ENCODE data around the gene MED26.

The MED26 gene

GRCh38 chr19:16581145-16581970 is 46.6 kb downstream of the MED26 start:
- H3K27me3 Mint-ChIP-seq = no peaks in the 10 kb centered on the region
- peak overlapping the region; percentile 74 for H3K27ac Mint-ChIP-seq
- no peaks in the 10 kb centered on the region for H3K9me3 Mint-ChIP-seq
- peaks cover 2% of the 10 kb centered on the region for H3K36me3 Mint-ChIP-seq
- peak overlapping the region; percentile 54 for H3K4me3 Mint-ChIP-seq
- H3K4me1 Mint-ChIP-seq = peaks cover 67% of the 10 kb centered on the region

DNA sequence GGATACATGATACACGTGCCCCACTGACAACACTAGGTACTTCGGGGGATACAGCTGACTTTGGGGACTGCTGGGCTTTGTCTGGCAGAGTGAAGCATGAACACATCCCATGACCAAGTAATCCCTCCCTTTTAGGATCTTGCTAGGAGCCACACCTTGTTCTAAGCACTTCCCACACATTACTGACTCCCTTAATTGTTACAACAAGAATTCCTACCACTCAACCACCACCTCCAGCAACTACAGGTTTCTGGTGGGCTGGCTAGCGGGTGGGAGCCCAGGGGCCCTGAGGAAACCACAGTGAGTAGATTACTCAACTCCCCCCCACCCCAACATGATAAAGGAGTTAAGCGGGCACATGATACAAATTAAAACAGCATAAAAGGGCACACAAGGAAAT is 48.6 kb downstream of the MED26 start:
- Mint-ChIP-seq H3K4me1 (peaks cover 59% of the 10 kb centered on the region), H3K4me3 (no peak overlapping the region), H3K36me3 (peaks cover 4% of the 10 kb centered on the region), H3K27ac (no peak overlapping the region), H3K9me3 (no peaks in the 10 kb centered on the region), H3K27me3 (no peaks in the 10 kb centered on the region)

- H3K27ac Mint-ChIP-seq = peak overlapping the region; percentile 35
- H3K4me1 Mint-ChIP-seq = peaks cover 58% of the 10 kb centered on the region
- H3K27me3 Mint-ChIP-seq = no peaks in the 10 kb centered on the region
- H3K36me3 Mint-ChIP-seq = peaks cover 4% of the 10 kb centered on the region
- no peaks in the 10 kb centered on the region for H3K9me3 Mint-ChIP-seq
- H3K4me3 Mint-ChIP-seq = no peak overlapping the region
Observed at GRCh38 chr19:16577531-16577985, 50.4 kb downstream of the MED26 start.

- peaks cover 56% of the 10 kb centered on the region for H3K4me1 Mint-ChIP-seq
- no peak overlapping the region for H3K4me3 Mint-ChIP-seq
- H3K36me3 Mint-ChIP-seq = peaks cover 4% of the 10 kb centered on the region
- H3K27me3 Mint-ChIP-seq = no peaks in the 10 kb centered on the region
- no peaks in the 10 kb centered on the region for H3K9me3 Mint-ChIP-seq
- no peak overlapping the region for H3K27ac Mint-ChIP-seq
Observed at GRCh38 chr19:16576690-16577530, 51.1 kb downstream of the MED26 start.

DNA sequence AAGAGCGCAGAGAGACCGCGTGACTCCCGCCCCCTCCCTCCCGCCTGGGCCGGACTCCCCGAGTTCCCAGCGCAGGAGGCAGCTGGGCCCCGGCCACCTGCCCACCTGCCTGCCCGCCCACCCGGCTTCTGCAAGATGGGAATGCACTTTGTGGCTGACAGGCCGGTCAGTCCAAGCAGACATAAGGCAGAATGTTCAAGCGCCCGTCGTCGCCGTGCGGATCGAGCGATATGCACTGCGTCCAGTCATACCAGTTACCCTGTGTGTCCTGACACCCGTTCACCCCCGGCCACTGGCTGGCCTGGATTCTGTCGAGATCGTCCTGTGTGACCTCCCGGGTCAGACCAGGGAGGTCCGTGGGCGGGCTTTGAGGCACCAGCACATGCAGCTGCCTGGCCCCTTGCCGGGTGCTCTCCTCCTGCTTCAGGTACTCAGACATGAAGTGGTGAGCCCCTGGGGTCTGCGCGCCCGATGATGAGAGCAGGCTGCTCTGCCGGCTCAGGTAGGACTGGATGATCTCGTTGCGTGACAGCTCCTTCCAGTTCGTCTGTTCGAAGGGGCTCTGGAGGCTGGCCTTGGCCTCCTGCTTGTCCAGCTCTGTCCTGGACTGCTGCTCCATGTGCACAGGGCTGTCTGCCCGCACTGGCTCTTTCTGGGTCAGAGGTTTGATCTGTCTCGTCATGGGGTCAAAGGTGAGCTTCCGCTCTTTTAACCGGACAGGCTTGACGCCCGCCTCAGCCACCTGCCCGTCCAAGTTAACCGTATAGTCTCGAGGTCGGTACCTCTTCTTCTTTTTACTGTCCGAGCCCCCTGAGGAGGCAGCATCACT is 51.9 kb downstream of the MED26 start:
- peaks cover 4% of the 10 kb centered on the region for H3K36me3 Mint-ChIP-seq
- no peak overlapping the region for H3K27ac Mint-ChIP-seq
- no peaks in the 10 kb centered on the region for H3K9me3 Mint-ChIP-seq
- H3K4me1 Mint-ChIP-seq = peaks cover 56% of the 10 kb centered on the region
- no peaks in the 10 kb centered on the region for H3K27me3 Mint-ChIP-seq
- peak overlapping the region; percentile 16 for H3K4me3 Mint-ChIP-seq

DNA sequence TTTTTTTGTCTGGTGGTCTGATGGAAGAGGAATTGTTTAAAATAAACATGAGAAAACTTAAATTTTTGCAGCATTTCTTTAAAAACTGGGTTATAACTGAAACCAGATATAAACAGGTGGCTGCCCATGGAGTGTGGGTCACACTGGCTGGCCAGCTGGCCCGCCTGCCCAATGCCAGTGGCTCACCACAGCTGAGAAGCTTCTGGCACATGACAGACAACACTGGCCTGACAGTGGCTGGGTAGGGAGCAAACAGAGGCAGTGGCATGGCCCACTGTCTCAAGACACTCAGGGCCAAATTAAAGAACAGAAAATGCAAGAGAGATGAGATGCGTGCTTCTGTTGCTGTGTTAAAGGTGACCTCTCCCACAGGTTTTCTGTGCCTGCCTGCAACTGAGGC is 52.7 kb downstream of the MED26 start:
- H3K4me1 Mint-ChIP-seq = peaks cover 58% of the 10 kb centered on the region
- H3K4me3 Mint-ChIP-seq = peak overlapping the region; percentile 51
- no peaks in the 10 kb centered on the region for H3K27me3 Mint-ChIP-seq
- peaks cover 4% of the 10 kb centered on the region for H3K36me3 Mint-ChIP-seq
- peak overlapping the region; percentile 82 for H3K27ac Mint-ChIP-seq
- no peaks in the 10 kb centered on the region for H3K9me3 Mint-ChIP-seq

- peaks cover 53% of the 10 kb centered on the region for H3K4me1 Mint-ChIP-seq
- H3K27me3 Mint-ChIP-seq = no peaks in the 10 kb centered on the region
- H3K4me3 Mint-ChIP-seq = peak overlapping the region; percentile 97
- peaks cover 4% of the 10 kb centered on the region for H3K36me3 Mint-ChIP-seq
- H3K9me3 Mint-ChIP-seq = no peaks in the 10 kb centered on the region
- H3K27ac Mint-ChIP-seq = peak overlapping the region; percentile 21
Observed at GRCh38 chr19:16573925-16574324, 54.1 kb downstream of the MED26 start.

- Mint-ChIP-seq H3K27ac (peak overlapping the region; percentile 99), H3K4me1 (peaks cover 52% of the 10 kb centered on the region), H3K27me3 (no peaks in the 10 kb centered on the region), H3K4me3 (peak overlapping the region; percentile 97), H3K9me3 (no peaks in the 10 kb centered on the region), H3K36me3 (peaks cover 1% of the 10 kb centered on the region)
Observed at GRCh38 chr19:16573296-16573695, 54.7 kb downstream of the MED26 start.

DNA sequence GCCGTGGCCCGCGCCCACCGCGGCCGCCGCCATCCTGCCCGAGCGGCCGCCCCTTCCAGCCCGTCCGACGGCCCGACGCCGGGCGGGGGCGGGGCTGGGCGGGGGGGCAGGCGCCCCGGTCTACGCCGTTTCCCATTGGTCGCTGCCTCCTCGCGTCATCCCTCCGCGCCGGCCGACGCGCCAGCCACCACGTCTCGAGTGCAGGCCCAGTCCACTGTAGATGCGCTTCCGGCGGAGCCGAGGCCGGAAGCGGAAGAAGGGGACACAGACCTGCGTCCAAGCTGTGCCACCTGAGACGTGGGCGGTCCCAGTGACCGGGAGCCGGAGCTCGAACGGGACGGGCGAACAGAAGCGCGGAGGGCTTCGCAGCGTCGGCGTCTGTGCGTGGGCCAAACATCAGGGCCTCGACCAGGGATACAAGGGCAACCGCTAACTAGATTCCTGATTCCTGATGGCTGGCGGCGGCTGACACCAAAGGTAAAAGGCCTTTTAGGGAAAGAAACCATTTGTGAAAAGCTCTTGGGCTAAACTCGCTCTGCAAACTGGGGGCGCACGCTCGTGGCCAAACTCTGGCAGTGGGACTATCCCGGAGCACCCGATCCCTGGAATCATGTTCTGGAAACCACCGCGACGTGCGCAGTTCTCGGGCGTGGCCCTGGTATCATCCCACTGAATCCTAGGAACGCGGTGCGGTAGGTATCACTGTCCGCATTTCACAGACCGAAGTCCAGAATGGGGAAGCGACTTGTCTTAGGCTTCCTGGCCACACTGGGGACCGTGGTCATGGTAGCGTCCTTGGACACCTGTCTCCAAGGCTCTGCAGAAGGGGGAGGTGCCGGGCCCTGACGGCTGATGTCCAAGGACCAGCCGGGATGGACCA is 55.4 kb downstream of the MED26 start, which contains the start of gene SLC35E1:
Gene SLC35E1, minus strand, starts transcription at position 84 of the 880 bp plus-strand sequence. Its CDS starts 51 bp downstream, at position 33.
- peaks cover 1% of the 10 kb centered on the region for H3K36me3 Mint-ChIP-seq
- H3K27ac Mint-ChIP-seq = peak within 1 kb of the TSS; percentile 99
- peaks cover 55% of the 10 kb centered on the region for H3K4me1 Mint-ChIP-seq
- no peaks in the 10 kb centered on the region for H3K27me3 Mint-ChIP-seq
- peak within 1 kb of the TSS; percentile 97 for H3K4me3 Mint-ChIP-seq
- no peaks in the 10 kb centered on the region for H3K9me3 Mint-ChIP-seq

DNA sequence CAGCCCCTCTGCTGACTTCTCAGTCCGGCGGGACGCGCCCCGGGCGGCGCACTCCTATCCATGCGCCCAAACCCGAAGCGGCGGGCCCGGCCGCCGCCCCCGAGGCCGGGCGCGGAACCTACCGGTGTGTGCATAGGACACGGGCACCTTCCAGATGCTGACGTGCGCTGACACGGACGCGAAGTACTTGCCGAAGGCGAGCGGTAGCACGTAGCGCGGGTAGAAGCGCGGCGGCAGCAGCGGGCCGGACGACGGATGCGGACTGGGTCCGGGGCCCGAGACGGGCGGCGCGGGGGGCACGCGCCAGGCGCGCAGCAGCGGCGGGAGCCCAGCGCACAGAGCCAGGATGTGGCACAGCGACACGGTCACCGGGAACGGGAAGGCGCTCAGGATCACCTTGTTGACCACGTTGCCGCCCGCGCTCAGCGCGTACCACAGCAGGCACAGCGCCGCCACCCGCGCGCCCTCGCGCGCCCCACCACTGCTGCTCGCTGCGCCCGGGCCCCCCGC is 56.1 kb downstream of the MED26 start:
- Mint-ChIP-seq H3K4me3 (peak overlapping the region; percentile 88), H3K4me1 (peaks cover 56% of the 10 kb centered on the region), H3K27me3 (no peaks in the 10 kb centered on the region), H3K27ac (peak overlapping the region; percentile 41), H3K9me3 (no peaks in the 10 kb centered on the region), H3K36me3 (peaks cover 2% of the 10 kb centered on the region)

GRCh38 chr19:16571283-16571682 is 56.7 kb downstream of the MED26 start:
- no peaks in the 10 kb centered on the region for H3K27me3 Mint-ChIP-seq
- H3K27ac Mint-ChIP-seq = peak overlapping the region; percentile 77
- H3K36me3 Mint-ChIP-seq = peaks cover 8% of the 10 kb centered on the region
- H3K4me3 Mint-ChIP-seq = peak overlapping the region; percentile 88
- peaks cover 61% of the 10 kb centered on the region for H3K4me1 Mint-ChIP-seq
- H3K9me3 Mint-ChIP-seq = no peaks in the 10 kb centered on the region

DNA sequence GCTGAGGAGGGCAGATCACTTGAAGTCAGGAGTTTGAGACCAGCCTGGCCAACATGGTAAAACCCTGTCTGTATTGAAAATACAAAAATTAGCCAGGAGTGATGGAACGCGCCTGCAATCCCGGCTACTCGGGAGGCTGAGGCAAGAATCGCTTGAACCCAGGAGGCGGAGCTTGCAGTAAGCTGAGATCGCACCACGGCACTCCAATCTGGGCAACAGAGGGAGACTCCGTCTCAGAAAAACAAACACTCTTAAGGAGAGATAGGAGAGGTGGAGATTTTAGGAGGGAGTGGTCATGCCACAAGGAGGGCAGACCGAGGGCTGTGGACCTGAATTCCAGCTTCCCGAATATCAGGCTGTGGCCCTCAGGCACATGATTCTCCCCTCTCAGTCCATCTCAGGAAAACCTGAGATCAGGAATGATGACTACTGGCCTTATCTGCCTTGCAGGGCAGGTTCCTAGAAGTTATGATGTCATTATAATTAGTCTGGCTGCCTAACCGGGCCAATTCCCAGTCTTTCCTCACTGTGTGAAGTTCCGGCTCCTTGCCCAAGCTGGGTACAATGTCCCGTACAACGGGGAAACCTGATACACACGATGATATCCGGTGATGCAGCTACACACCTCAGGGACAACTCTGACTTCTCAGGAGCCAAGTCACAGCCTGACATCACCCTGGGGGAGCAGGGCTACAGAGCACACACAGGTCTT is 58.2 kb downstream of the MED26 start:
- H3K9me3 Mint-ChIP-seq = no peaks in the 10 kb centered on the region
- no peak overlapping the region for H3K4me3 Mint-ChIP-seq
- no peaks in the 10 kb centered on the region for H3K27me3 Mint-ChIP-seq
- H3K36me3 Mint-ChIP-seq = peaks cover 10% of the 10 kb centered on the region
- H3K27ac Mint-ChIP-seq = no peak overlapping the region
- H3K4me1 Mint-ChIP-seq = peaks cover 62% of the 10 kb centered on the region

DNA sequence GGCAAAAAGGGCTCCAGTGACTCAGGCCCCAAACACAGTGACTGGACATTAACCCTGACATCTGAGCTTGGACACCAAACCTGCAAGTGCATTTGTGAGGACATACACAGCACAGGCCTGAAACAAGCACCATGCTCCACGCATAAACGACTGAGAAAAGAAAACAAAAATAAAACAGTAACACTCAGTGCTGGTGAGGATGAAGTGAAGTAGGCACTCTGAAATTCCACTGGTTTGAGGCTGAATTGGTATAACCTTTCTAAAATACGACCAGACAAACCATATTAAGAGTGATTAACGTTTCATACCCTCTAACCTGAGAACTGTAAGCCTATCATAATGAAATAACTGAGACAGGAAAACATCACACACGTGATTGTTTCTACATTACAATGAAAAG is 61.3 kb downstream of the MED26 start:
- H3K4me1 Mint-ChIP-seq = peaks cover 40% of the 10 kb centered on the region
- no peaks in the 10 kb centered on the region for H3K9me3 Mint-ChIP-seq
- peak overlapping the region; percentile 71 for H3K4me3 Mint-ChIP-seq
- H3K36me3 Mint-ChIP-seq = peaks cover 16% of the 10 kb centered on the region
- H3K27me3 Mint-ChIP-seq = no peaks in the 10 kb centered on the region
- H3K27ac Mint-ChIP-seq = peak overlapping the region; percentile 94

DNA sequence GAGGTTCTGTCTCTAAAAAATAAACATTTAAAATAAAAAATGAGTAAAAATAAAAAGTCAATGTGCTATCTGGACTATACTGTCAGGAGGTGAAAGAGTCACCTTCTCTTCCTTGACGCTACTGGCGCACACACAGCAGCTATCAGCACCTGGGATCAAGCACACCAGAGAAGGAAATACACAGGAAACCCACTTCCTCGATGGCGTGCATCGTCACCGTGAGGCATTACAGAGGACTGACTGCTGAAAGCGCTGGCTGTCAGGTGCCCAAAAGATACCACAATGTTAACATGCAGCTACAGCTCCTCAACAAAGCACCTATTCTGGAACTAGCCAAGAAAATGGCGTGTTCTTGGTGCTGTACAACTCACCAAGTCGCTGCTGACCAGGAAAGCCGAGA is 61.8 kb downstream of the MED26 start:
- peak overlapping the region; percentile 94 for H3K27ac Mint-ChIP-seq
- no peaks in the 10 kb centered on the region for H3K27me3 Mint-ChIP-seq
- H3K9me3 Mint-ChIP-seq = no peaks in the 10 kb centered on the region
- H3K4me1 Mint-ChIP-seq = peaks cover 35% of the 10 kb centered on the region
- peaks cover 19% of the 10 kb centered on the region for H3K36me3 Mint-ChIP-seq
- peak overlapping the region; percentile 71 for H3K4me3 Mint-ChIP-seq
